Esophagus muscularis mucosa (tissue), 4 donors: Measurements from ENCODE around the gene PTPN14. TPM values are rescaled to one million over a fixed set of nuclear protein-coding genes. Genes with fewer than 3 reads are reported as not detected.
"Not testable (repeated sequence)": the region's sequence is repeated elsewhere in the genome, so short reads cannot be mapped to it uniquely, and the experiment has no call there.

Experiments used
- DNase-seq: peaks from one replicate; pipeline ENCODE4 v3.0.0-alpha.2; 2017; ENCODE audit errors: extremely low spot score
- H3K27ac ChIP-seq, 4 donors: fragments of 200-600 bp; sonication (generic); replicated peaks in 1 of 4; 1 replicate in 3 of 4; 2 replicates in 1 of 4; pipeline ENCODE4 v1.5.1; 2016 to 2019; ENCODE audit warnings: mild to moderate bottlenecking in 1 of 4
- H3K27me3 ChIP-seq, 4 donors: fragments of 200-600 bp; sonication (generic); one replicate each; pipeline versions ENCODE4 v1.5.1 to v1.6.0; 2016 to 2019
- H3K36me3 ChIP-seq, 4 donors: fragments of 200-600 bp; sonication (generic); one replicate each; pipeline ENCODE4 v1.5.1; 2016 to 2019
- H3K4me1 ChIP-seq, 4 donors: fragments of 200-600 bp; sonication (generic); one replicate each; pipeline ENCODE4 v1.5.1; 2016 to 2019
- H3K4me3 ChIP-seq, 4 donors: fragments of 200-600 bp; sonication (generic); 1 replicate in 2 of 4; 2 replicates in 2 of 4; pipeline ENCODE4 v1.5.1; 2016 to 2019; ENCODE audit warnings: mild to moderate bottlenecking in 4 of 4, moderate library complexity in 1 of 4
- H3K9me3 ChIP-seq, 4 donors: fragments of 200-600 bp; sonication (generic); 1 replicate in 3 of 4; 2 replicates in 1 of 4; pipeline ENCODE4 v1.5.1; 2016 to 2019
- EP300 ChIP-seq: sonication (generic); formaldehyde crosslinking; IDR thresholded peaks from one replicate; pipeline ENCODE4 v1.6.1; 2017; ENCODE audit warnings: antibody characterized with exemption
- POLR2A ChIP-seq: fragments of 450-650 bp; IDR thresholded peaks from one replicate; pipeline ENCODE4 v1.6.1; 2017; ENCODE audit warnings: antibody characterized with exemption, moderate library complexity, mild to moderate bottlenecking, low read depth
- POLR2AphosphoS5 ChIP-seq, 2 donors: sonication (generic); formaldehyde crosslinking; IDR thresholded peaks; one replicate each; pipeline ENCODE4 v1.6.1; 2017; ENCODE audit warnings: antibody characterized with exemption in 2 of 2
- WGBS: methylation state at CpG from one replicate; pipeline ENCODE4 v1.1.5; 2018; 5-methylcytosine and 5-hydroxymethylcytosine counted together
- intact Hi-C: fragments of 100-400 bp; cut with DNase I; formaldehyde crosslinking; loops from one replicate; pipeline ENCODE4 v1.15.1; 2023
- total RNA-seq, 4 donors: library from RNA; depleted of rRNA; stranded (reverse); fragments of >200 nt; gene quantifications; one replicate each; pipeline versions ENCODE4 v1.1.0 to v1.2.1, GENCODE V29; 2016
- TF ChIP-seq, protein P1 (sequence below), 3 experiments: fragments of 200-600 bp in 2 of 3; fragments of 450-650 bp in 1 of 3; sonication (generic) in 2 of 3; IDR thresholded peaks; one replicate each; pipeline ENCODE4 v1.5.1; 2017 to 2019; ENCODE audit warnings: antibody characterized with exemption in 3 of 3, mild to moderate bottlenecking in 2 of 3, moderate library complexity in 1 of 3

Gene PTPN14
- total RNA-seq, 4 donors from 2014 or later: 48.5 to 108 (median 69.1) TPM

DNA sequence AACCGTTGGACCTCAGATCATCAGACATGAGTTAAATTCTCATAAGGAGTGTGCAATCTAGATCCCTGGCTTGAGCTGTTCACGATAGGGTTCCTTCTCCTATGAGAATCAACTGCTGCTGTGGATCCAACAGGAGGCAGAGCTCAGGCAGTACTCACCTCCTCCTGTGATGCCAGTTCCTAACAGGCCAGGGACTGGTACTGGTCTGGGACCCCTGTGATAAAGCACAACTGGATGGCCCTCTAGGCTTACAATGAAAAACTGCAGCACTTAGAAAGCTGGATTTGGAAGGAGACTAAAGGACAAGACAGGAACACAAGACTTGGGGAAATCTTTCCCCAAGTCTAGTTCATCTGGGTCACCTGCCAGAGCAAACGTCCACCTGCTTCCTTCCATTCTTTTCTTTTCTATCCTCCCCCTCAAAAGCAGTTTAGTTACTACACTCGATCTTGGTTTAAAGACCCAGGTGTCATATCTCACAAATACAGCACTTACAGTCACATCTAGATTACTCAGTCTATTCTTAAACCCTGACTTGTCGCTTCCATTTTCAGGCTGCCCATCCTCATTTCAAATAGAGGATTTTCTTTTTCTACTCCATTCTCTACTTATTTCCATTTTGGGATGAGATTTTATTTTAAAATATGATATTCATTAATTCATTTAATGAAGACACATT lies 59.8 kb downstream of the PTPN14 start:
- no peaks in the 10 kb centered on the region for H3K27me3 ChIP-seq
- WGBS: 75% methylated on average over 5 of the region's 5 CpGs
- no peak overlapping the region for H3K4me3 ChIP-seq
- peaks cover 20 to 60% (median 53%) of the 10 kb centered on the region in 4 donors for H3K4me1 ChIP-seq
- intact Hi-C loops: loop anchor here (5.0 kb wide), 1 partner anchor 61 kb away; the partner anchor contains the start of gene PTPN14
- no peaks in the 10 kb centered on the region for H3K36me3 ChIP-seq
- TF ChIP-seq, protein P1, sequence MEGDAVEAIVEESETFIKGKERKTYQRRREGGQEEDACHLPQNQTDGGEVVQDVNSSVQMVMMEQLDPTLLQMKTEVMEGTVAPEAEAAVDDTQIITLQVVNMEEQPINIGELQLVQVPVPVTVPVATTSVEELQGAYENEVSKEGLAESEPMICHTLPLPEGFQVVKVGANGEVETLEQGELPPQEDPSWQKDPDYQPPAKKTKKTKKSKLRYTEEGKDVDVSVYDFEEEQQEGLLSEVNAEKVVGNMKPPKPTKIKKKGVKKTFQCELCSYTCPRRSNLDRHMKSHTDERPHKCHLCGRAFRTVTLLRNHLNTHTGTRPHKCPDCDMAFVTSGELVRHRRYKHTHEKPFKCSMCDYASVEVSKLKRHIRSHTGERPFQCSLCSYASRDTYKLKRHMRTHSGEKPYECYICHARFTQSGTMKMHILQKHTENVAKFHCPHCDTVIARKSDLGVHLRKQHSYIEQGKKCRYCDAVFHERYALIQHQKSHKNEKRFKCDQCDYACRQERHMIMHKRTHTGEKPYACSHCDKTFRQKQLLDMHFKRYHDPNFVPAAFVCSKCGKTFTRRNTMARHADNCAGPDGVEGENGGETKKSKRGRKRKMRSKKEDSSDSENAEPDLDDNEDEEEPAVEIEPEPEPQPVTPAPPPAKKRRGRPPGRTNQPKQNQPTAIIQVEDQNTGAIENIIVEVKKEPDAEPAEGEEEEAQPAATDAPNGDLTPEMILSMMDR (IDR thresholded peaks at IDR 0.05): no peak
- TF ChIP-seq POLR2A: no peak
- no peak for TF ChIP-seq POLR2AphosphoS5 (IDR thresholded peaks at IDR 0.05)
- no peak for TF ChIP-seq EP300
- H3K27ac ChIP-seq: peak overlapping the region in 3 of 4 donors; percentile 6 to 78 (median 74)
- H3K9me3 ChIP-seq: no peaks in the 10 kb centered on the region
- DNase-seq: no peak

DNA sequence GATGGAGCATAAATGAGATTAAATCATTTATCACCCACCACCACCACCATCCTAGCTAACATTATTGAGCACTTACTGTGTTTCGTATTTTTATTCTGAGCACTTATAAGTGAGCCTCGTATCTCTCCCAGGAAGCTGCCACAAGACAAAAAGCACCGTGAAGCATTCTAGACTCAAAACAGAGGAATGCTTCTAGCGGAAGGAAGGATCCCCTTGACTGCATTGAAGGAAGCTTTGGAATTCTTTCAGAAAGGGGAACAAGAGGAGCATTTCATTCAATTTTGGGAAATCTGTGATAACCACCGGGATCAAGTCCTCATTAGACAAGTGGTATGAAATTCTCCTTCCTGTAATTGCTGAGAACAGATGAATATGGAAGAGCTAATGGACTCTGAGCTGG lies 66.3 kb downstream of the PTPN14 start:
- Histone ChIP-seq H3K27ac (no peak overlapping the region), H3K36me3 (no peaks in the 10 kb centered on the region), H3K4me1 (peaks cover 5 to 18% (median 10%) of the 10 kb centered on the region in 4 donors), H3K9me3 (no peaks in the 10 kb centered on the region), H3K27me3 (no peaks in the 10 kb centered on the region), H3K4me3 (no peak overlapping the region)
- TF ChIP-seq POLR2A: no peak
- no peak for TF ChIP-seq EP300
- DNase-seq: no peak
- intact Hi-C loops: no loop called here
- 78% methylated on average over 5 of the region's 5 CpGs for WGBS

DNA sequence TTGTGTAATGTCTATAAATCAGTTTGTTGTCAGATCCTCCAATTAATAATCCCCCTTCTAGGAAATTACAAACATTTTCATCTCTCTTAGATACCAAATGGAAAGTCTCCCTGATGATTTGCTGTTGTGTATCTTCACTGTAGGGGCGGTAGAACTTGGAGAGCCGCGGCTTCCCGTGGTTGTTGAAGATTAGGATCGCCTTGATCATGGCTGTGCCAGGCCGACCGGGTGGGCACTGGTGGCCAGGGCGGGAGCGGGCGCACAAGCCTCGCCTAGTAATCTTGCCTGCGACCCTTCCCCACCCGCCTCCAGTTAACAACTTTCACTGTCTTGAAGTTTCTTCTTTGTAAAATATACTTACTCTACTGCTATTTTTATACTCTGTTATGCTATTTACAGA lies 68.2 kb downstream of the PTPN14 start:
- H3K9me3 ChIP-seq, H3K4me3 ChIP-seq, H3K27ac ChIP-seq, H3K36me3 ChIP-seq, intact Hi-C loops, H3K27me3 ChIP-seq: not testable (repeated sequence)
- 88% methylated on average over 13 of the region's 13 CpGs for WGBS
- peak; percentile 68 for DNase-seq
- peaks cover 6 to 18% (median 8%) of the 10 kb centered on the region in 4 donors for H3K4me1 ChIP-seq

DNA sequence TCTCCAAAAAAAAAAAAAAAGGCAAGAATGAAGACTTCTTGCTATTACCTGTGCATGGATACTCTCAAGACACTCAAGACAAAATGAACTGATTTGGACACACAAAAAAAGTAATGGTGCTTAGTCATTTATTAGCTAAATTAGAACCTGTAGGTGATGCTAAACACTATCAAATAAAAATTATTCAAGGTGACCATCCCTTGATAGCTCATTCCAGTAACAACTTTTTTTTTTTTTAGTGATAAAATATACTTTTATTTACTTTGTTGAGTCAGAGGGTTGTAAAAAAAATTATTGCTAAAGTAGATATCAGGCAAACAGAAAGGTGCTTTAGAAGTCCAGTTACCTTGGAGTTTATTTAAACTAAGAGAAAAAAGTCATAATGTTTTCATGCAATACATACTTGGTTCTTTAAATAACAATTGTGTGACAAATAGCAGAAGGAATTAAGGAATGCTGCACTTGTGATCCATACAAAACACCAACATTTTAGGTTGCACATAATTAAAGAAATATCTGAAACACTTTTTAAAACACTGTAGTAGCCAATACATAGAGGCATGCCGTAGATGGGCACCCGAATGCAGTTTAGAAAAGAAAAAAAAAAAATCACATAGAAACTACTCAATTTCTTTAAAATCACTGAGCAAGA lies 69.3 kb downstream of the PTPN14 start:
- peaks cover 13 to 28% (median 19%) of the 10 kb centered on the region in 4 donors for H3K4me1 ChIP-seq
- H3K27ac ChIP-seq, DNase-seq, H3K27me3 ChIP-seq, H3K4me3 ChIP-seq, H3K36me3 ChIP-seq, intact Hi-C loops, H3K9me3 ChIP-seq: not testable (repeated sequence)
- 24% methylated on average over 2 of the region's 2 CpGs for WGBS

DNA sequence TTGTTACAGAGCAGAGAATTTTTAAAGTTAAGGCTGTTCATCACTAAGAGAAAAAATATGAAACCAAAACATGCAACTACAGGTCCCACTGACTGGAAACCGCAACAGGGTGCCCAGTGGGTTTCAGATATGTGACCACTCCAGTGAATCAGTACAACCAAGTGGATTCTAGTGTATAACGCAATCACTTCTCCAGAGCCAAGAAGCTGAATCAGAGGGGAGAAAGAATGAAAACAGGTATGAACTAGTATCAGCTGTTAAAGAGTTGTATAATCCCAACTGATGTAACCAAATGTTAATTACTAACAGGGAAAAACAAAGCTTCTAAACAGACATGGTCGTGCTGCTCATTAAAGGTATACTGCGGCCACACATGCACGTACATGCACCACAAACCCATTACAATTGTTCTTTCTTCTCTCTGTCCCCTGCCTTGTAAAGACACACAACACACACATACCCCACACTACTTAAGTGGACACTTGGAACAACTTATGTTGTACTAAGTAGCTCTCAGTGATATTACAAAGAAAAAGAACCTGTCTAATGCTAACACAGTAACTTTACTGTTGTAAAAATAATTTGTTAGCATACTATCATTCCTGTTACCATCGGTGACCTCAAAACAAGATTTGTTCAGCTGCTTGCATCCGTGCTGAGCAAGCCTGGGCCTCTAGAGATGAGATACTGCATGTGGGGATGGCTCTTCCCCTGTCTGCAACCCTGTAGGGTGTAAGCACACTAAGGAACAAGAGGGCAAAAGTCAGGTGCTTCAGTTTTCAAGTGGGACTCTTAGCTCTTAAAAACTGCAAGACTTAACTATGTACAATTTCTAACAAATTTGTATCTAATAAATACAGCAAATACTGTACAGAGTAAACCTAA lies 74.2 kb downstream of the PTPN14 start:
- H3K27me3 ChIP-seq: no peaks in the 10 kb centered on the region
- H3K9me3 ChIP-seq: no peaks in the 10 kb centered on the region
- peak; percentile 42 for DNase-seq
- no peak overlapping the region for H3K4me3 ChIP-seq
- H3K36me3 ChIP-seq: no peaks in the 10 kb centered on the region
- TF ChIP-seq POLR2AphosphoS5 (IDR thresholded peaks at IDR 0.05): no peak
- TF ChIP-seq EP300: no peak
- TF ChIP-seq POLR2A: no peak
- TF ChIP-seq, protein P1 (IDR thresholded peaks at IDR 0.05): no peak
- peak overlapping the region in 1 of 4 donors; percentile 51 for H3K27ac ChIP-seq
- H3K4me1 ChIP-seq: peaks cover 18 to 58% (median 55%) of the 10 kb centered on the region in 4 donors
- WGBS: 70% methylated on average over 7 of the region's 7 CpGs
- intact Hi-C loops: no loop called here
